A673 (cell line): ENCODE measurements around the gene CAMK1D. TPM values are rescaled to one million over a fixed set of nuclear protein-coding genes. Genes with fewer than 3 reads are reported as not detected.

Experiments
- BruUV-seq: library from RNA; stranded (reverse); fragments of 400-500 nt; replicated peaks from 2 replicates; lab custom pipeline; 2021; lab: Mats Ljungman, UMichigan
- CTCF ChIA-PET: fragments of 300-600 bp; sonication (Branson Sonifier 250); formaldehyde crosslinking; loops from one replicate; lab custom pipeline; 2022; ENCODE audit warnings: antibody characterized with exemption; lab: Charles Lee
- POLR2A ChIA-PET: fragments of 300-600 bp; sonication (Branson Sonifier 250); formaldehyde crosslinking; loops from one replicate; lab custom pipeline; 2022; ENCODE audit warnings: antibody characterized with exemption; ENCODE audit not compliant: low non-redundant PET; lab: Charles Lee
- DNase-seq: peaks from one replicate; pipeline ENCODE4 v3.0.0-alpha.2; 2015; ENCODE audit warnings: low spot score
- H3K27ac ChIP-seq: fragments of 200-600 bp; sonication (generic); 2 replicates; pipeline ENCODE4 v1.5.1; 2016; ENCODE audit warnings: mixed run types, low read depth, mild to moderate bottlenecking, mixed read lengths, antibody characterized with exemption, low read length; ENCODE audit not compliant: poor library complexity, severe bottlenecking
- H3K27me3 ChIP-seq: fragments of 200-600 bp; sonication (generic); replicated peaks from 2 replicates; pipeline ENCODE4 v1.6.1; 2017; ENCODE audit warnings: mixed run types, low read depth, mild to moderate bottlenecking, mixed read lengths, antibody characterized with exemption, low read length; ENCODE audit not compliant: insufficient read depth, poor library complexity
- H3K36me3 ChIP-seq: fragments of 200-600 bp; sonication (generic); 2 replicates; pipeline ENCODE4 v1.6.1; 2016; ENCODE audit warnings: mixed run types, mild to moderate bottlenecking, mixed read lengths, antibody characterized with exemption, low read length; ENCODE audit not compliant: insufficient read depth, poor library complexity, severe bottlenecking
- H3K4me1 ChIP-seq: fragments of 200-600 bp; sonication (generic); 2 replicates; pipeline ENCODE4 v1.6.1; 2017; ENCODE audit warnings: mixed run types, mild to moderate bottlenecking, mixed read lengths, antibody characterized with exemption, low read length; ENCODE audit not compliant: insufficient read depth, poor library complexity, severe bottlenecking
- H3K4me3 ChIP-seq: fragments of 200-600 bp; sonication (generic); 2 replicates; pipeline ENCODE4 v1.5.1; 2016; ENCODE audit warnings: low read depth, mixed run types, mild to moderate bottlenecking, mixed read lengths, low read length; ENCODE audit not compliant: poor library complexity, severe bottlenecking
- H3K9me3 ChIP-seq: fragments of 200-600 bp; sonication (generic); 2 replicates; pipeline ENCODE4 v1.6.1; 2016; ENCODE audit warnings: mixed run types, low read depth, mild to moderate bottlenecking, mixed read lengths, antibody characterized with exemption, low read length; ENCODE audit not compliant: poor library complexity, severe bottlenecking
- CTCF ChIP-seq: fragments of 300-800, 200-600 bp; sonication (generic); conservative IDR thresholded peaks from 2 replicates; pipeline ENCODE4 v1.5.1; 2017; ENCODE audit warnings: low read depth, mild to moderate bottlenecking, antibody characterized with exemption, low read length, moderate library complexity, mixed read lengths
- EZH2 ChIP-seq: fragments of 200-600 bp; sonication (generic); IDR thresholded peaks from 2 replicates; pipeline ENCODE4 v1.6.1; 2017; ENCODE audit warnings: borderline replicate concordance, low read depth, mild to moderate bottlenecking, mixed read lengths, antibody characterized with exemption, low read length; ENCODE audit not compliant: poor library complexity, severe bottlenecking
- intact Hi-C: fragments of 100-400 bp; cut with micrococcal nuclease; formaldehyde crosslinking; loops from one replicate; pipeline ENCODE4 v1.10.0; 2022; ENCODE audit not compliant: unreplicated experiment
- total RNA-seq: library from RNA; stranded (reverse); gene quantifications from 2 replicates; pipeline ENCODE4 v1.2.3, GENCODE V29; 2021

CAMK1D gene
- total RNA-seq, 1 experiment from 2014 or later, result 23.7 TPM

- ChIA-PET POLR2A (no interaction called here), CTCF (no interaction called here)
- intact Hi-C loops, result no loop called here
- H3K36me3 ChIP-seq, result peaks cover 5% of the 10 kb centered on the region
- no TSS peak for BruUV-seq
- no peaks in the 10 kb centered on the region for H3K9me3 ChIP-seq
- H3K4me1 ChIP-seq, result no peaks in the 10 kb centered on the region
- no peak overlapping the region for H3K4me3 ChIP-seq
- DNase-seq, result no peak
- H3K27me3 ChIP-seq, result no peaks in the 10 kb centered on the region
- no peak overlapping the region for H3K27ac ChIP-seq
- TF ChIP-seq CTCF, result no peak
- no peak for TF ChIP-seq EZH2
Measured at GRCh38 chr10:12812571-12812970, 463.2 kb downstream of the CAMK1D start.

- Histone ChIP-seq H3K27me3 (no peaks in the 10 kb centered on the region), H3K9me3 (no peaks in the 10 kb centered on the region), H3K36me3 (peaks cover 5% of the 10 kb centered on the region), H3K4me3 (no peak overlapping the region), H3K4me1 (no peaks in the 10 kb centered on the region), H3K27ac (no peak overlapping the region)
- ChIA-PET CTCF (no interaction called here), POLR2A (no interaction called here)
- intact Hi-C loops, result no loop called here
- DNase-seq, result no peak
- BruUV-seq, result no TSS peak
- TF ChIP-seq EZH2 (no peak), CTCF (no peak)
Measured at GRCh38 chr10:12814166-12814565, 464.8 kb downstream of the CAMK1D start.

- CTCF ChIA-PET, result no interaction called here
- H3K36me3 ChIP-seq, result peaks cover 5% of the 10 kb centered on the region
- H3K27ac ChIP-seq, result no peak overlapping the region
- no peak for DNase-seq
- POLR2A ChIA-PET, result no interaction called here
- no peak overlapping the region for H3K4me3 ChIP-seq
- H3K4me1 ChIP-seq, result no peaks in the 10 kb centered on the region
- no TSS peak for BruUV-seq
- H3K9me3 ChIP-seq, result no peaks in the 10 kb centered on the region
- H3K27me3 ChIP-seq, result no peaks in the 10 kb centered on the region
- TF ChIP-seq CTCF, result no peak
- no peak for TF ChIP-seq EZH2
- intact Hi-C loops, result no loop called here
Measured at GRCh38 chr10:12819071-12819470, 469.7 kb downstream of the CAMK1D start.
